GM21529 (cell line): ENCODE data around the gene NELL1.

Source experiments
- ATAC-seq: cut with Tn5 transposase; IDR thresholded peaks from one replicate; pipeline ENCODE4 v1.9.1; 2021; ENCODE audit not compliant: unreplicated experiment

NELL1 gene

DNA sequence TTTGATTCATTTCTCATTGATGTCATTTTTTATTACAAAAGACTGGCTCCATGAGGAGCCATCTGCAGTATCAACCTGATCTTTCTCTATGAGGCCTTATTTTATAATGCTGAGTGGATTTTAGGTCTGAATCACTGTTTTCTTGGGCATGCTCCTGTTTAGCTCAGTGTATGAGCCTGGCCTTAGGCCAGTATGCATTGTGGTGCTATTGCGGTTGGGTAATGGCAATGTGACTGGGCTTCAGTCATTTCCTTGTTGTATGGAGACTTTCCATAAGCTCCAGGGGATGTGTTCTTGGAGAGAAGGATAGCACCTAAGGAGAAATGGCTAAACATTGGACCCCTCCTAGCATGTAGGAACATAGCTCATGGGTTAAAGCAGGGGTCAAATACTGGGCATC lies 293.2 kb downstream of the NELL1 start:
- no peak for ATAC-seq

DNA sequence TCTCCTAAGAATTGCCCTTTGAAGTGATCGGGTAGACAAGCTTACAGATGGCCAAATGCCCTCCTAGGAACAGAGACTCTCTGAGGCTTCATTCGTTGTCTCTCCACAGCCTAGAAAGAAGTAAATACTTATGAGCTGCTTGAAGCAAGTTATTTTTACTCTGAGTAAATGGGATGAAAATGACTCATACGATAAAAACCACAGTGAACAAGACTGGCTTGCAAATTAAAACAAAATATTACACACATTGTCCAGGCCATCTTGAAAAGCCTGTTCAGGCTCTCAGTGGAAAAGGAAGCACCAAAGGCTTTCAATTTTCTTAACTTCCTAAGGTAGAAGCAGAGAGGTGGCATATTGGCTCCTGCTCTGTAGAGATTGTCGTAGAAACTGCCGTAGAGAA lies 294.2 kb downstream of the NELL1 start:
- ATAC-seq: no peak

DNA sequence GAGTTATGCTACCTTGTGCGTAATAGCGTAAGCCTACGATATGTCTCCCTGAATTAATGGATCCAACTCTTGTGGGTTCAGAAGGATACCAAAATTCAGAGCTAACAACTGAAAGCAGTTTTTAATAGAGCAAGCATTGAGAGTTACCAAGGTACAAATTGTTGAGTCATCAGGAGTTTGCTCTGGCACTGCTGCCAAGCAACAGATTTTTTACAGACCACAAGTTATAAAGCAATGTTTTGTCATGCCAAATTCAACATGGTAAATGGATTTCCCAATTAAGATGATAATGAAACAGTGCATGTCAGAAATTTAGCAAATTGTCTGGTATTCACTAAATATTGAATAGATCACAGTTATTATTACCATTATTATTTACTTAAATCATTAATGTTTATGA lies 295.6 kb downstream of the NELL1 start:
- no peak for ATAC-seq

DNA sequence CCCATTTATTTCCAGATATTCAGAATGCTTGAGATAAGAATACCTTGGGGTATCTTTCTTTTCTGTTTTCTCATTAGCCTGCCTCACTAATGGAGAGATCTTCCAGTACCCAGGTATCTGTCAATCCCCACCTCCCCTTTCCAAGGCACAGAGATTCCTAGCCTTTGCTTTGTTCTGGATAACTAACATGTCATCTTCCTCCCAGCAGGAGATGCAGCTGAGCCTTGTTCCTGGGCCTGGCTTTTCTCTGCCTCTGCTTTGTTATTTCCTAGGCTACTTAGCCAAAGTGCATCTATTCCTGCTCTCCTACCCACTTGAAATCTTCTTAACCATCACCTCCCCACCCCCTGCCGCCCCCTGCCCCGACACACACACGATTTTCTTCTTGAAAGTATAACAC lies 297.1 kb downstream of the NELL1 start:
- no peak for ATAC-seq

DNA sequence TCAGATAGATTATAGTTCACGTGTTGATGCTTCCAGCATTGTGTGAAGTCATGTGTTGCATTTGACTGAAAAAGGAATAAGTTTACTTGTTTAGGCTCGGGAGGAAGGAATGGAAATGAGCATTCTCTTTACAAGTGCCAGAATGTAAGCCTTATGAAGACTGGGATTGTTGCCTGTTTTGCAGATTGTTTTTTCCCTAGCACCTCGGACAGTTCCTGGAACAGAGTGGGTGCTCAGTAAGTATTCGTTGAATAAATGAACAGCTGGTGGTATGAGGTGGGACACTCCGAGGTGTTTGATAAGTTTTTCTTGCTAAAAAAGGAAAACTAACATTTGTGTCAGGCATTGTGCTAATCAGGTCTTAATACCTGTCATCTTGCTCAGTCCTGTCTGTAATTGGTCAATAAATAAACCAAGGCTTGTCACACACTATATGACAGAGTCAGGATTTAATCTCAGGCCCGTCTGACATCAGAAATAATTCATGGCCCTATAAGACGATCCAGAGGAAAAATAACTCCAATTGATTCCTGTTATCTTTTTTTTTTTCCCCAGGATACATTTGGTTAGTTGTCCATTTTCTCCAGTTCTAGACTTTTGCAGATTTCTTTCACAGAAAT lies 304.7 kb downstream of the NELL1 start:
- ATAC-seq: no peak

DNA sequence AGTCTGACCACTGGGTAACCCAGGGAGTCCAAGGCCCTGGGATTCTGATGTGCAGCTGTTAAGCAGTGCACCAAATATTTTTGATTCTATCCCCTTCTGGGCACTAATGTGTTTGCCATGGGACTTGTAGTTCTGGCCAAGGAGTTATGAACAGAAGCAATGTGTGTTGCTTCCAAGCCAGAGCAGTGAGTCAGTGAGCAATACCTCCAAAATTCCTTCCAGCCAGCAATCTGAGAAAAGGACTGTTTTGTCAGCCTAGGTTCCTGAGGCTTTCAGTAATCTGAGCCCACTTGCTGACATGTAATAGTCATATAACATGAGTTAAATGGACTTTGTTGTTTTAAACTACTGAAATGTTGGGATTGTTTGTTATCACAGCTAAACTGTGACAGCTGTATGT lies 311.4 kb downstream of the NELL1 start:
- ATAC-seq: no peak

DNA sequence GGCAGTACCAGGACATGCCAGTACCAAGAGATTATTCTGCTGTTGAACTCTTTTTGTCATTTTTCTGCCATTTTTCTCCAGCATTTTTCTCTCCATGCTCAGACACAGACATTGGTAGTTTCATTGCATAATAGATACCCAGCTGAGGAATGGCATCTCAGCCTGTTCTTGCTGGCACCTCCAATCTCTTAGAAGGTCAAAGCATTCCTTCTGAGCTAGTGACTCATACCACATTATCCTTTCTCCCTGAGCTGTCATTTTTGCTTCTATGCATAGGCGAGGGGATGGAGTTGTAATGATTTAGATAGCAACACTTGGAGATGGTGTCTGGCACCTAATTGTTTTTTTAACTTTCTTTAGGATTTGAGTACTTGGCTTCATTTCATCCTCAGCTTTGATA lies 321.1 kb downstream of the NELL1 start:
- ATAC-seq: no peak

DNA sequence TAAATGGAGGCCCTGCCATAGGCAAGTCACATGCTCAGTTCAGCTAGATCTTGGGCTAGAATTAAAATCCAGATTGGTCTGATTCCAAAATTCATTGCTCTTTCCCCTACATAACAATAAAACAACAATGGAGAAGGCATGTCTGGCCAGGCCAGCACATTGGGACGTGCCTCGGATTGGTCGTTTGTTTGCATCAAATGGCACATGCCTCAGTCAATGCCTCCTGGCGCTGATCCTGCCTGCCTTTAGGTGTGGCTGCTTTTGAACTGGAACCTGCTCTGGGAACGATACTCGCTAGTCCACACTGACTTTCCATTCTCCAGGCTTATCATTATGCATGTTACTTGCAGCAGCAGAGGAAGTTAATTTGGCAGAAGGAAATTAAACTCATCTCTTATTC lies 322.1 kb downstream of the NELL1 start:
- no peak for ATAC-seq

DNA sequence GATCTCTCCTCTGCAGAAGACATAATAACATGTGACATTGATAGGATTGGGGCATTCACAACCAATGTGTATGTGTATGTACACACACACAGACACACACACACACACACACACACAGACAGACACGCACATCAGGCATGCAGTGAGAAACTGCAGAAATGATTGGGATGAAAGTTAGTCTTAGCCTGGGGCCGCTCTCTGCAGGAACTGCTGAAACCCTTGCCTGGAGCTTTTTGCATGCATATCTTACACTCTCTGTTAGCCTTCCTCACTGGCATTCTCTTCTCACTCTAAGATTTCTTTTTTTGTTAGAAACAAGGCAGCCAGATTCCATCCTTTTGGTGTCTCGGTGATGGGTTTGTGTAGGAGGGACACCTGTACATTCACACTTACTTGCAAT lies 337.9 kb downstream of the NELL1 start:
- no peak for ATAC-seq

DNA sequence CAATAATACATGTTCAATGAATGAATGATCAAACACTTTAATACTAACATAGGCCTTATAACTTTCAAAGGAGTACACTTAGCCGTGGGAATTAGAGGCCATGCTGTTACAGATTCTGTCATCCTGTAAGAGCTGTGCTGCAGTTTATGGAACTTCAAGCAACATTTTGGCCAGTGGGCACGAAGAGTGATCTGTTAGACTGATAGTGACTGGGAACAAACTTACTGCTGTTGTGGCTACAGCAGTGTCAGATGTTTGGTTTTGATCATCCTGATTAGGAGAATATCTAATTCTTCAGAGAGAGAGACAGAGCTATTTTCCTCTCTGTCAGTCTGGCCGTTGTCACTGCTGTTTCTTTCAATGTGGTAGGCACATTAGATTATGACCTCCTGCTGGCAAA lies 348.9 kb downstream of the NELL1 start:
- no peak for ATAC-seq

DNA sequence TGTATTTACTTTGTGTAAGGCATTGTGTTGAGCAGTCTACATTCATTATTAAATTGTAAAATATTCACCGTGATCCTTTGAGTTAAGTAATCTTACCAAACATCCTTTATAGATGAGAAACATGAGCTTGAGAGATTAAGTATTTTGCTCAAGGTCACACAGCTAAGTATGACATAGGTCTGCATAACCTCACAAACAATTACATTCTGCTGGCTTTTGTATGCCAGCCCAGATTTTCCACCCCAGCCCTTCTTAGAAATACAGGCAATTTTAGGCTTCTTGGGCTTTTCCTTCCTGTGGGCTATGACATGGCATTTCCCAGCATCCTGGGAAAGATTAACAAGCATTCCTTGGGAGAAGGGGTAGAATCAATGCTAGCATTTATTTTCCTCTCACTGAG lies 357.3 kb downstream of the NELL1 start:
- ATAC-seq: no peak

DNA sequence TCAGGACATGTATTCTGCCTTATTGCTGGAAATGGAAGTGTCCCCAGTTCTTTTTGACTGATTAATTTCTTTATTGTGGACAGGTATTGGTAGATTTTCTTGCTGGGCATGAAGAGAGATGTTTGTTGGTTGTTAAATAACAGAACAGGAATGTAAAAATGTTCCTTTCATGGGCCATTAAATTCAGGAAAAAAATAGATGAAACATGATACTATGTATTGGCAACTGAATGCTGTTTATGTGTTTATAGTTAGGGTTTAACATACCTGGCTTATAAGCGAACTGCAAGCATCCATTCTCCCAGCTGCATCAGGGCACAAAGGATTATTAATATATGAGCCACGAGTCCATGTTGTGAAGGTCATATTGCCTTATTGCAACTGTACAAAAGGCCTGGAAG lies 368.5 kb downstream of the NELL1 start:
- ATAC-seq: no peak

DNA sequence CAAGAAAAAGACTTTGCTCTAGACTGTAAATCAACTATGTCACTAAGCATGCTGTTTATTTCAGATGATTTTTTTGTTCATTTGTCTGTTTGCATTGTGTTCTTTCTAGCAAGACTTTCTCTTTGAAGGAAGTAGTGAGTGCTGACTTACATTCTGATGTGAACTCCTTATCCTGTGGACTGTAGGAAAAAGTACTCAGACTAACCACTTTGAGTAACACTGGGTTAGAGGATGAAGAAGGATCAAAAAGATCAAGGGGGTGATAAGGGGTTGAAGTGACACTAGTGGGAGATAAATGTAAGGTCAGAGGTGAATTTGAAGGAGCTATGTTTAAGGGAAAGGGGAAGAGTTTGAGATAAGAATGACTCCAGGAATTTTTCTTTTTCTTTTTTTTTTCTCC lies 369.4 kb downstream of the NELL1 start:
- ATAC-seq: no peak

DNA sequence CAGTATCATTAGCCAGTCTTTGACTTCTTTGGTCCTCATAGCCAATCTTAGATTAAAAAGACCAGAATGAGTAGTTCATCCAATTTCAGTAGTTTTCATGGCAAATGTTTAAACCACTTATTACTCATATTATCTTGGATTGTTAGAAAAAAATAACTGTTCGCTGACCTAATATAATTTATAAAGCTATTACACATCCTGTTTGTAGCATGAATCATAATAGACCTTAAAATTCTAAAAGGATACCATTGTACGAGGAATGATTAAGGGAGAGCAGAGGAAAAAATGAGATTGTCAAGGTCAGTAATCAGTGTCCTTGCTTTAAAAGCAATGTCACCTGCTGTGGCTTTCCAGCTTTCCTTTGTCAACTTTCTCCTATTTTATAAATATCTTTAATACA lies 371.2 kb downstream of the NELL1 start:
- no peak for ATAC-seq

DNA sequence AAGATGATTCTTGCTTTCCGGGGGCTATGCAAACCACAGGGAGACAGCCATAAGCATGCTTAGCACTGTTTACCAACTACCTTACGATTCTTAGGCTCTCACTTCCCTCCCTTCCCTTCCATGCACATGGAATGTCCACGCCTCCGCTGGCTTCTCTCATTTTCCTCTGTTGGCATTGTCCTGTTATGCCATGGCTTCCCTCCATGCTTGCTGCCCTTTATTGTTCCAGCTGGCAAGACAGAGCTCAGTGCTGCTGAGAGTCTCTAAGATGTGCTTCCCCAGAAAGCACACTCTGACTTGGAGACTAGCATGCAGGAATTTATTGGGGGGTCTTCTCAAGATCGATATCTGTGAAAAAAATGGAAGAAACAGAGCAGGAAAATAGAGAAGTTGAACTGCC lies 379.2 kb downstream of the NELL1 start:
- ATAC-seq: no peak

DNA sequence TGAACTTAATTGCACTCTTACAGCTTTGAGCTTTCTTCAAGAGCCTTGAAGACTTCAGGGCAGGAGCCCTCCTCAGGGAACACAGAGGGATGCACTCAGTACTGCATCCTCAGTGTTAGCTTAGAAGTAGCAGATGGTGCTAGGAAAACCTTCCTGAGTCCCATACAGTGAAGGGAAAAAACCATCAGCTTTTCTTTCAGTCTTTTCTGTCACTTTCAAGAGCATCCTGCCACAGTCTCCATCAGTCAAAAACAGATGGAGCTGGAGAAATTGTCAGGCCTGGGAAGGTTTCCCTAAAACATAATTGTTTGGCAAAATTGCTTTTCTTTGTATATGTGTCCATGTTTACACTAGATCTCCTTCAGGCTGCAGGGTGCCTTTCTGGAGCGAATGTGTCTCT lies 384.1 kb downstream of the NELL1 start:
- no peak for ATAC-seq

DNA sequence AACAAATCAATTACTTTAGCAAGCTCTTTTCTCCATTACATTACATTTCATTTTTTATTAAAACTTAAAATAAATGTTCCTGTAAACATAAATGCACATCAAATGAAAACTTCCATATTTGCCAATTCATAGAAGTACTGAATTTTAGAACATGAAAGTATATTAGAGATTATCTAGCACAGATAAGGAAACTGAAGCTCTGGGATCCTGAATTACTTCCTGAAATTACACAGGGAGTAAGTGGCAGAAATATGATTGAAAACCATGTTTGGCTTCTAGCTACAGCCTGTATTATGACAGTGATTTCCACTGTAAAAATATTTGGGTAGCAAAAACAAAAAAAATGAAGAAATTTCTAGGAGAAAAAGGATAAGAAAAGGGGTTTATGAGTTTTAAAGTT lies 387.3 kb downstream of the NELL1 start:
- no peak for ATAC-seq

DNA sequence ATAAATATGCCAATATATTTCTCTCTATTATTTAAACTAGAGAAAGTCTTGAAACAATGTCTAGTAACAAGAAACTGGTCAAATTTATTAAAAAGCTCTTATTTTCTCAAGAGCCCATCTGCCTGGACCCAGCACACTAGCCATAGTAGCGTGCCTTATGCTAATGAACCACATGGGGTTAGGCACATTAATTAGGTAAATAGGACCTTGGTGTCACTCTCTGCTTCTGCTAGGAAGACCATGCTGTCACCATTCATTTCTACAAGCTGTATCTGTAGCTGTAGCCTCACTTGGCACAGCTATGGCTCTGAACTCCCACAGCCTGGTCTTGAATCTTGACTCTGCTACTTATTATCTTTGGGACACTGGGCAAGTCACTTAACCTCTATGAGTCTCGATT lies 390.5 kb downstream of the NELL1 start:
- ATAC-seq: no peak

DNA sequence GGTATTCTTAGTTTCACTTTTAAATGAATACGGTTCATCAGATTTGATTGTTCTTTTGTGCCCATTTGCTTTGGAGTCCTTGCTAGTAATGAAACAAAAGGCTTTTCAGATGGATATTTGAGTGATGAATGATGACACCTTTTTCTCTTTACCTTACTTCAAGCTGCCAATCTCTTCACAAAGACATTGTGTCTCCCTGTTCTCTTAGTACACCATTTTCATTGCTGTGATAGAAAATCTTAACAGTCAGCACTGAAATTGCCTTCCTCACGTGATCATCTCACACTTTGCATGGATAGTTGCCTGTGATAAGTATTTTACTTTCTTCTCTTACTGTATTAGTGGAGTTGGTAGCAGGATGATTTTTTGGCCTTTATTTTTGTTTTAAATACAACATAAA lies 396.6 kb downstream of the NELL1 start:
- no peak for ATAC-seq

DNA sequence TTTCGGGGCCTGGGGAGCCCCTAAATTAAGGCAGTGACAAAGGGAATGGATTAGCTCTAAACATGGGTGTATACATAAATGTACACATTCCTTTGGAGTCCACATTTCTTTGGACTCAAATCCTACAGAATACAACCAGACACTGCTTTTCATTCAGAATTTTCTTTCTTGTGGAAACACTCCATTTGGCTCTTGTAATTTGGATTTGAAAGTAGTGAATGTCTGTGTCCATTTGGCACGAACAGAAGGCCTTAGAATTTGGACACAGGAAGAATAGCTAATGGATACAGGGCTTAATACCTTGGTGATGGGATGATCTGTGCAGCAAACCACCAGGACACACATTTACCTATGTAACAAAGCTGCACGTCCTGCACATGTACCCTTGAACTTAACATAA lies 399.5 kb downstream of the NELL1 start:
- ATAC-seq: no peak

DNA sequence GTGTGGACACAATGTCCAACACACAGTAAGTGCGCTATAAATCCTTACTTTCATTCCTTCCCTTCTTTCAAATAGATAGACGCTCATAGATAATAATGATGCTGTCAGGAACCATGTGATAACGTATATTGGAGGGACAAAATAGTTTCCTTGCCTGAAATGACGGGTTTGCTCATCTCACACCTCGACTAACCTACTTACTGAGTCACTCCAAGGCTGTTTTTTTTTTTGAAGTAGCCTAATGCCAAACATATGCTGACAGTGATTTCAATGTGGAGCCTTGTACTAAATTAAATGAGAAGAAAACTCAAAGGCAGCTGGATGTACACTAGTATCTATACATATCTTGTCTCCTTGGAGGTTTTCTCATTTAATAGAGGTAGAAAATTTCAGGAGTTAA lies 400.5 kb downstream of the NELL1 start:
- ATAC-seq: no peak

DNA sequence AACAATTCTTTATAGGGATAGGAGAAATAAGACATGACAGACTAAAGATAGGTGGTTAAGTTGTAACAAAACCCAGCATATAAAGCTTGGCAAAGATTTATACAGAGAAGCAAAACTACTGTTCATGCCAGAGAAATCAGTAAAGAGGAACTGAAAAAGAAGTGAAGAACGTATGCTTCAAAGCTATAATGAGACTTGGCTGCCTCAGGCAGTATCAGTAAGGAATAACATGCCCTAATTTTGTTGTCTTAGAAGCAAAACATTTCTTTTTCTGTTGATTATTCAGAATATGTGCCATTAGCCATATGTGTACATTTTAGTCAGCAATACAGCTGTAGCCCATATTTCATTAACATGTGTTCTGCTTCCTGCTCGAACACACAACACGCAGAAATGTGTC lies 403.2 kb downstream of the NELL1 start:
- ATAC-seq: no peak

DNA sequence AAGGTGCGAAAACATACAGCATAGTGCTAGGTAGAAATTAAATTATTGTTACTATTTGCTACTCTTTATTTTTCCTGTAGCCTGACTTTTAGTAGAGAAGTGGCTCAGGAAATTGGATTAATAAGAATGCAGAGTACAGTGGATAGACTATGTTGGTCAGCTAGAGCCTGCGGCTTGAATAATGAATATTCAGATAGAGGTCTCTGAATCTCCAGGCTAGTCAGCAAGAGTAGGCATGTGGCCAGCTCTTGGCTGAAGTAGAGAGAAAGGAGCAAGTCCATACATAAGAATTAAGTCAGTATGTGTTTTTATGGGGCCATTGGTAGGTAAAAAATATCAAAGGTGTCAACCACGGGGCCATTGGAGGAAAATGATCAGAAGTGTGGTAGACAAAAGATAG lies 413.5 kb downstream of the NELL1 start:
- ATAC-seq: no peak

DNA sequence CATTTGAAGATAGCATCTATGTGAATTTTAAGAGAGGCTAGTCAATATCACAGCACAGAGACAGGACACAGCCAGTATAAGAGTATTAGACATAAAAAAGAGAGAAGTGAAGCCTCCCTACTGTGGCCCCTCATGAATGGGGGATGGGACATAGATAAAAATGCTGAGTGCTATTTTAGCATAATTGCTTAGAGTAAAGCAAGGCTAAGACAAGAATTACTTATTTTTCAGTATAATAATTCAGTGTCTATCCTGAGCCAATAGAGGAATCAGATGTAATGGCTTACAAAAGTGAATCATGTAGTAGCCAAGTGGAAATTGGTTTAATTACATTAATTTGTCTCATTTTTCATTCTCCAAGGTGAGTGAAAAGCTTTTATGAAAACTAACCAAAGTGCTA lies 419.5 kb downstream of the NELL1 start:
- no peak for ATAC-seq
